GM21786 (cell line): ENCODE measurements around the gene WBP1.
A peak's percentile ranks its signal among the peaks of the same experiment; 100 is the strongest.

Experiments used
- ATAC-seq: cut with Tn5 transposase; IDR thresholded peaks from one replicate; pipeline ENCODE4 v1.9.1; 2021; ENCODE audit not compliant: unreplicated experiment

WBP1 gene

GRCh38 chr2:74501335-74502071, 43.3 kb downstream of the WBP1 start:
- no peak for ATAC-seq

- ATAC-seq = no peak
These were observed 44.0 kb downstream of the WBP1 start for GRCh38 chr2:74502147-74502719.

- peak; percentile 35 for ATAC-seq
These were observed 44.7 kb downstream of the WBP1 start for GRCh38 chr2:74502720-74503505.

GRCh38 chr2:74503506-74504475, 45.6 kb downstream of the WBP1 start:
- ATAC-seq = no peak

GRCh38 chr2:74504591-74504990, 46.4 kb downstream of the WBP1 start:
- ATAC-seq = no peak

GRCh38 chr2:74505448-74506246, 47.4 kb downstream of the WBP1 start:
- no peak for ATAC-seq

GRCh38 chr2:74507145-74507925, 49.1 kb downstream of the WBP1 start, which contains the start of gene PCGF1:
PCGF1 (minus strand) TSS chr2:74507695; CDS start chr2:74507668, 27 bp downstream.
- peak; percentile 90 for ATAC-seq

GRCh38 chr2:74507926-74508520, 49.8 kb downstream of the WBP1 start:
- ATAC-seq = peak; percentile 0

GRCh38 chr2:74510272-74510671, 52.0 kb downstream of the WBP1 start:
- no peak for ATAC-seq
